ENCODE data around the gene ANXA2.
"Not testable (repeated sequence)": the region's sequence is repeated elsewhere in the genome, so short reads cannot be mapped to it uniquely, and the experiment has no call there.

ANXA2 gene

GRCh38 chr15:60408463-60408981 lies 10.7 kb upstream of the ANXA2 start:
- DNase-seq (ENCODE audit: low spot score) = no peak

GRCh38 chr15:60407415-60407805 lies 9.6 kb upstream of the ANXA2 start:
- DNase-seq (ENCODE audit: low spot score) = no peak

GRCh38 chr15:60406513-60407414 lies 9.0 kb upstream of the ANXA2 start:
- no peak for DNase-seq (ENCODE audit: low spot score)

GRCh38 chr15:60405399-60405798 lies 7.6 kb upstream of the ANXA2 start:
- no peak for DNase-seq (ENCODE audit: low spot score)

GRCh38 chr15:60404351-60404750 lies 6.6 kb upstream of the ANXA2 start:
- DNase-seq (ENCODE audit: low spot score) = not testable (repeated sequence)

GRCh38 chr15:60400944-60401343 lies 3.2 kb upstream of the ANXA2 start:
- no peak for DNase-seq (ENCODE audit: low spot score)

- no peak for DNase-seq (ENCODE audit: low spot score)
These were observed 2.1 kb upstream of the ANXA2 start for GRCh38 chr15:60399931-60400330.

GRCh38 chr15:60399246-60399915 lies 1.6 kb upstream of the ANXA2 start:
- DNase-seq (ENCODE audit: low spot score) = no peak

- peak; percentile 15 for DNase-seq (ENCODE audit: low spot score)
These were observed 621 bp downstream of the ANXA2 start for GRCh38 chr15:60396958-60397771.

- DNase-seq (ENCODE audit: low spot score) = no peak
These were observed 1.2 kb downstream of the ANXA2 start for GRCh38 chr15:60396560-60396957.

GRCh38 chr15:60396100-60396499 lies 1.7 kb downstream of the ANXA2 start:
- no peak for DNase-seq (ENCODE audit: low spot score)

GRCh38 chr15:60395276-60396011 lies 2.3 kb downstream of the ANXA2 start:
- DNase-seq (ENCODE audit: low spot score) = no peak

- DNase-seq (ENCODE audit: low spot score) = no peak
These were observed 3.1 kb downstream of the ANXA2 start for GRCh38 chr15:60394689-60395097.

- no peak for DNase-seq (ENCODE audit: low spot score)
These were observed 4.6 kb downstream of the ANXA2 start for GRCh38 chr15:60392986-60393790.

GRCh38 chr15:60392601-60392985 lies 5.2 kb downstream of the ANXA2 start:
- no peak for DNase-seq (ENCODE audit: low spot score)

GRCh38 chr15:60391722-60392315 lies 6.0 kb downstream of the ANXA2 start:
- no peak for DNase-seq (ENCODE audit: low spot score)

GRCh38 chr15:60390871-60391501 lies 6.8 kb downstream of the ANXA2 start:
- DNase-seq (ENCODE audit: low spot score) = no peak

- no peak for DNase-seq (ENCODE audit: low spot score)
These were observed 7.6 kb downstream of the ANXA2 start for GRCh38 chr15:60390231-60390630.

- no peak for DNase-seq (ENCODE audit: low spot score)
These were observed 8.3 kb downstream of the ANXA2 start for GRCh38 chr15:60389261-60390077.

Measured in hematopoietic multipotent progenitor cell treated with erythropoietin and hydrocortisone succinate and interleukin-3 and kit ligand, for 15 days (in vitro differentiated cells).